Omental fat pad (tissue), 4 donors: Measurements from ENCODE around the gene SPATA31C1. TPM values are rescaled to one million over a fixed set of nuclear protein-coding genes. Genes with fewer than 3 reads are reported as not detected.
"Not testable (repeated sequence)": the region's sequence is repeated elsewhere in the genome, so short reads cannot be mapped to it uniquely, and the experiment has no call there.

Experiments used
- ATAC-seq: fragments of 150-250 bp; one replicate; pipeline ENCODE4 v1.9.1; 2016; ENCODE audit warnings: mild to moderate bottlenecking, moderate library complexity; ENCODE audit not compliant: low FRiP score
- DNase-seq: peaks from one replicate; pipeline ENCODE4 v3.0.0-alpha.2; 2019; ENCODE audit warnings: low spot score
- CTCF ChIP-seq, 3 donors: fragments of 450-650 bp; IDR thresholded peaks; one replicate each; pipeline ENCODE4 v1.5.1; 2016 to 2017; ENCODE audit warnings: antibody characterized with exemption in 3 of 3, mild to moderate bottlenecking in 3 of 3, moderate library complexity in 2 of 3
- total RNA-seq, 4 donors: library from RNA; depleted of rRNA; stranded (reverse); fragments of >200 nt; gene quantifications; one replicate each; pipeline ENCODE4 v1.1.0, GENCODE V29; 2016

The SPATA31C1 gene
- total RNA-seq, 4 donors from 2014 or later = not detected

GRCh38 chr9:87910821-87911220 lies 6.9 kb upstream of the SPATA31C1 start:
- DNase-seq = no peak
- no peak for TF ChIP-seq CTCF (IDR thresholded peaks at IDR 0.05)
- no peak for ATAC-seq

GRCh38 chr9:87919013-87919412 lies 1.3 kb downstream of the SPATA31C1 start:
- not testable (repeated sequence) for ATAC-seq, DNase-seq

GRCh38 chr9:87921561-87921960 lies 3.8 kb downstream of the SPATA31C1 start:
- DNase-seq, ATAC-seq: not testable (repeated sequence)

GRCh38 chr9:87923012-87923411 lies 5.2 kb downstream of the SPATA31C1 start:
- ATAC-seq = not testable (repeated sequence)

GRCh38 chr9:87924851-87925250 lies 7.1 kb downstream of the SPATA31C1 start:
- DNase-seq, ATAC-seq: not testable (repeated sequence)

More at GRCh38 chr9:87923012-87923411, 5.2 kb downstream of the SPATA31C1 start:
- DNase-seq = not testable (repeated sequence)

- not testable (repeated sequence) for ATAC-seq, DNase-seq
Observed at GRCh38 chr9:87929152-87929551, 11.4 kb downstream of the SPATA31C1 start.

GRCh38 chr9:87934444-87934843 lies 16.7 kb downstream of the SPATA31C1 start:
- not testable (repeated sequence) for DNase-seq, ATAC-seq

GRCh38 chr9:87937352-87937751 lies 19.6 kb downstream of the SPATA31C1 start:
- not testable (repeated sequence) for DNase-seq, ATAC-seq

GRCh38 chr9:87937918-87938317 lies 20.2 kb downstream of the SPATA31C1 start:
- not testable (repeated sequence) for DNase-seq, ATAC-seq

GRCh38 chr9:87938336-87938735 lies 20.6 kb downstream of the SPATA31C1 start:
- not testable (repeated sequence) for ATAC-seq, DNase-seq

- DNase-seq, ATAC-seq: not testable (repeated sequence)
Observed at GRCh38 chr9:87939096-87939495, 21.3 kb downstream of the SPATA31C1 start.

GRCh38 chr9:87944096-87944495 lies 26.3 kb downstream of the SPATA31C1 start:
- DNase-seq (no peak), ATAC-seq (no peak)
- TF ChIP-seq CTCF (IDR thresholded peaks at IDR 0.05) = no peak

GRCh38 chr9:87944682-87945081 lies 26.9 kb downstream of the SPATA31C1 start:
- DNase-seq = no peak
- no peak for TF ChIP-seq CTCF (IDR thresholded peaks at IDR 0.05)
- no peak for ATAC-seq
